HUES6 (cell line): ENCODE measurements around the gene SPACA5B.
"Not testable (repeated sequence)": the region's sequence is repeated elsewhere in the genome, so short reads cannot be mapped to it uniquely, and the experiment has no call there.

Experiments
- H3K27ac ChIP-seq: 2 replicates; pipeline ENCODE4 v1.7.0; 2013; ENCODE audit warnings: low read depth, mild to moderate bottlenecking, low read length, inconsistent platforms
- H3K27me3 ChIP-seq: 2 replicates; pipeline ENCODE4 v1.6.1; 2013; ENCODE audit warnings: low read length; ENCODE audit not compliant: control insufficient read depth, insufficient read depth
- H3K36me3 ChIP-seq: 2 replicates; pipeline ENCODE4 v1.6.1; 2013; ENCODE audit warnings: low read length; ENCODE audit not compliant: control insufficient read depth, insufficient read depth
- H3K4me1 ChIP-seq: 2 replicates; pipeline ENCODE4 v1.6.1; 2013; ENCODE audit warnings: low read length; ENCODE audit not compliant: control insufficient read depth, insufficient read depth
- H3K4me3 ChIP-seq: 2 replicates; pipeline ENCODE4 v1.5.1; 2013; ENCODE audit warnings: low read depth, low read length
- H3K9ac ChIP-seq: one replicate; pipeline ENCODE4 v1.6.1; 2013; ENCODE audit warnings: mild to moderate bottlenecking, low read length
- H3K9me3 ChIP-seq: 2 replicates; pipeline ENCODE4 v1.6.1; 2013; ENCODE audit warnings: low read depth, low read length; ENCODE audit not compliant: control insufficient read depth, insufficient read depth

SPACA5B gene

GRCh38 chrX:48130326-48130725, at the start of gene SPACA5B:
SPACA5B (plus strand) TSS chrX:48130626; CDS start chrX:48130688, 62 bp downstream.
- H3K4me3 ChIP-seq, H3K36me3 ChIP-seq, H3K9ac ChIP-seq, H3K27me3 ChIP-seq, H3K9me3 ChIP-seq, H3K4me1 ChIP-seq, H3K27ac ChIP-seq: not testable (repeated sequence)

- Histone ChIP-seq H3K27me3 (no peaks in the 10 kb centered on the region), H3K9me3 (peaks cover 8% of the 10 kb centered on the region; the same call in 1 of the 2 replicates), H3K36me3 (no peaks in the 10 kb centered on the region), H3K4me3 (no peak overlapping the region), H3K9ac (no peak overlapping the region), H3K27ac (no peak overlapping the region), H3K4me1 (no peaks in the 10 kb centered on the region)
These were observed 47.2 kb upstream of the SPACA5B start for GRCh38 chrX:48083212-48083611.

- no peaks in the 10 kb centered on the region for H3K4me1 ChIP-seq
- H3K4me3 ChIP-seq = no peak overlapping the region
- H3K27ac ChIP-seq = no peak overlapping the region
- H3K27me3 ChIP-seq = no peaks in the 10 kb centered on the region
- H3K36me3 ChIP-seq = no peaks in the 10 kb centered on the region
- H3K9me3 ChIP-seq = peaks cover 8% of the 10 kb centered on the region; the same call in 1 of the 2 replicates
- H3K9ac ChIP-seq = no peak overlapping the region
These were observed 46.7 kb upstream of the SPACA5B start for GRCh38 chrX:48083706-48084105.

GRCh38 chrX:48086082-48086481, 44.3 kb upstream of the SPACA5B start:
- H3K4me3 ChIP-seq = no peak overlapping the region
- no peak overlapping the region for H3K9ac ChIP-seq
- no peaks in the 10 kb centered on the region for H3K4me1 ChIP-seq
- H3K36me3 ChIP-seq = no peaks in the 10 kb centered on the region
- peaks cover 13% of the 10 kb centered on the region; the same call in 1 of the 2 replicates for H3K9me3 ChIP-seq
- H3K27ac ChIP-seq = no peak overlapping the region
- H3K27me3 ChIP-seq = no peaks in the 10 kb centered on the region

- Histone ChIP-seq H3K27me3 (no peaks in the 10 kb centered on the region), H3K27ac (no peak overlapping the region), H3K9ac (no peak overlapping the region), H3K9me3 (peaks cover 14% of the 10 kb centered on the region; the same call in 1 of the 2 replicates), H3K36me3 (no peaks in the 10 kb centered on the region), H3K4me1 (no peaks in the 10 kb centered on the region), H3K4me3 (no peak overlapping the region)
These were observed 40.3 kb upstream of the SPACA5B start for GRCh38 chrX:48090123-48090522.

- not testable (repeated sequence) for H3K27me3 ChIP-seq, H3K27ac ChIP-seq, H3K4me3 ChIP-seq, H3K9ac ChIP-seq, H3K36me3 ChIP-seq, H3K4me1 ChIP-seq
- H3K9me3 ChIP-seq = peaks cover 11% of the 10 kb centered on the region; the same call in 1 of the 2 replicates
These were observed 37.9 kb upstream of the SPACA5B start for GRCh38 chrX:48092558-48092957.

- no peaks in the 10 kb centered on the region for H3K36me3 ChIP-seq
- no peak overlapping the region for H3K27ac ChIP-seq
- peaks cover 22% of the 10 kb centered on the region for H3K9me3 ChIP-seq
- H3K27me3 ChIP-seq = no peaks in the 10 kb centered on the region
- H3K9ac ChIP-seq = no peak overlapping the region
- no peak overlapping the region for H3K4me3 ChIP-seq
- H3K4me1 ChIP-seq = no peaks in the 10 kb centered on the region
These were observed 29.0 kb upstream of the SPACA5B start for GRCh38 chrX:48101443-48101842.

- peaks cover 26% of the 10 kb centered on the region for H3K9me3 ChIP-seq
- H3K36me3 ChIP-seq = no peaks in the 10 kb centered on the region
- no peaks in the 10 kb centered on the region for H3K27me3 ChIP-seq
- no peak overlapping the region for H3K9ac ChIP-seq
- no peak overlapping the region for H3K4me3 ChIP-seq
- H3K27ac ChIP-seq = no peak overlapping the region
- no peaks in the 10 kb centered on the region for H3K4me1 ChIP-seq
These were observed 27.5 kb upstream of the SPACA5B start for GRCh38 chrX:48102874-48103374.

GRCh38 chrX:48107717-48108116, 22.7 kb upstream of the SPACA5B start:
- H3K4me3 ChIP-seq = no peak overlapping the region
- no peaks in the 10 kb centered on the region for H3K36me3 ChIP-seq
- no peaks in the 10 kb centered on the region for H3K4me1 ChIP-seq
- no peak overlapping the region for H3K27ac ChIP-seq
- peaks cover 11% of the 10 kb centered on the region; the same call in 1 of the 2 replicates for H3K9me3 ChIP-seq
- H3K27me3 ChIP-seq = no peaks in the 10 kb centered on the region
- H3K9ac ChIP-seq = no peak overlapping the region

- not testable (repeated sequence) for H3K27me3 ChIP-seq, H3K27ac ChIP-seq, H3K4me1 ChIP-seq, H3K9ac ChIP-seq, H3K4me3 ChIP-seq, H3K36me3 ChIP-seq
- H3K9me3 ChIP-seq = peaks cover 12% of the 10 kb centered on the region; the same call in 1 of the 2 replicates
These were observed 5.1 kb upstream of the SPACA5B start for GRCh38 chrX:48125286-48125685.

GRCh38 chrX:48132308-48132844, 1.9 kb downstream of the SPACA5B start:
- not testable (repeated sequence) for H3K4me3 ChIP-seq, H3K9ac ChIP-seq, H3K27me3 ChIP-seq

More at GRCh38 chrX:48132308-48132844, 1.9 kb downstream of the SPACA5B start:
- not testable (repeated sequence) for H3K36me3 ChIP-seq, H3K27ac ChIP-seq, H3K4me1 ChIP-seq, H3K9me3 ChIP-seq
